ENCODE data around the gene HUWE1.

The HUWE1 gene

GRCh38 chrX:53483416-53483815 lies 203.1 kb downstream of the HUWE1 start:
- DNase-seq: no peak

Data from activated CD4-positive, CD25-positive, alpha-beta regulatory T cell treated with anti-CD3 and anti-CD28 coated beads, Interleukin-2, amount 50 U/mL, for 72 hours (primary cell).